ENCODE measurements around the gene IFT80. TPM values are rescaled to one million over a fixed set of nuclear protein-coding genes. Genes with fewer than 3 reads are reported as not detected.

Gene IFT80
- total RNA-seq, 1 experiment from 2014 or later = 20.9 TPM

- no peak for DNase-seq (ENCODE audit: extremely low read depth, low read depth)
Observed at GRCh38 chr3:160401291-160402095, 2.5 kb upstream of the IFT80 start.

DNA sequence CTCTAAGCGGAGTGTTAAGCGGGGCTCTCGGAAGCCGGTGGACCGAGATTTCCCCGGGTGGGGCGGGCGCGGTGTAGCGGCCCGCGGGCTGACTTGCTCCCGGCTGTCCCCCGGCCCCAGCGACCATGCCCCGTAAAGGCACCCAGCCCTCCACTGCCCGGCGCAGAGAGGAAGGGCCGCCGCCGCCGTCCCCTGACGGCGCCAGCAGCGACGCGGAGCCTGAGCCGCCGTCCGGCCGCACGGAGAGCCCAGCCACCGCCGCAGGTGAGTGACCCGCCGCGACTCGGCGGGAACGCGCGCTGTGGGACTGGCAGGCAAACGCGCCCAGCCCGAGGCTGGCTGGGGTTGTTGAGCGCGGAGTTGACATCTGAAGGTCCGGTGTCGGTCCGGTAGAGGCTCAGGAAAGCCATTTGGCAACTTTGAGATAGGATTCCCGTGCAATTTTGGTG is 1.7 kb upstream of the IFT80 start:
- no peak for DNase-seq (ENCODE audit: extremely low read depth, low read depth)

- DNase-seq (ENCODE audit: extremely low read depth, low read depth) = no peak
Observed at GRCh38 chr3:160400030-160400701, 1.1 kb upstream of the IFT80 start.

GRCh38 chr3:160398820-160399124 is 253 bp downstream of the IFT80 start:
- no peak for DNase-seq (ENCODE audit: extremely low read depth, low read depth)

DNA sequence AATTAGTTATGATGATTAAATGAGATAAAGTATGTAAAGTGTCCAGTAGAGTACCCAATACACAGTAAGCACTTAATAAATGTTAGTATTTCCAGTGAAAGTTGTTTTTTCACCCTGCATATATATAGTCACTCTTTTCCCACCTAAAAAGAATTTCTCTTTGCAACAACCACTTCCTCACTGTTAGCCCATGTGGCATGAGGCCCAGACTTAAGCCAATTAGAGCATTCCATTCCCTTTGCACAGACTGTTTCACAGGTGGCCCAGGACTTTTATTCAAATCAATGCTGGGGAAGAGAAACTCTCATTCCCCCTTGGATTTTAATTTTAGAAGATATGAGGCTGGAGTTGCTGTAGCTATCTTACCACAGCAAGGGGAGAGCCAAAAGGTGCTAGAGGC is 3.7 kb downstream of the IFT80 start:
- DNase-seq (ENCODE audit: extremely low read depth, low read depth) = no peak

GRCh38 chr3:160394009-160394392 is 5.0 kb downstream of the IFT80 start:
- DNase-seq (ENCODE audit: extremely low read depth, low read depth) = no peak

DNA sequence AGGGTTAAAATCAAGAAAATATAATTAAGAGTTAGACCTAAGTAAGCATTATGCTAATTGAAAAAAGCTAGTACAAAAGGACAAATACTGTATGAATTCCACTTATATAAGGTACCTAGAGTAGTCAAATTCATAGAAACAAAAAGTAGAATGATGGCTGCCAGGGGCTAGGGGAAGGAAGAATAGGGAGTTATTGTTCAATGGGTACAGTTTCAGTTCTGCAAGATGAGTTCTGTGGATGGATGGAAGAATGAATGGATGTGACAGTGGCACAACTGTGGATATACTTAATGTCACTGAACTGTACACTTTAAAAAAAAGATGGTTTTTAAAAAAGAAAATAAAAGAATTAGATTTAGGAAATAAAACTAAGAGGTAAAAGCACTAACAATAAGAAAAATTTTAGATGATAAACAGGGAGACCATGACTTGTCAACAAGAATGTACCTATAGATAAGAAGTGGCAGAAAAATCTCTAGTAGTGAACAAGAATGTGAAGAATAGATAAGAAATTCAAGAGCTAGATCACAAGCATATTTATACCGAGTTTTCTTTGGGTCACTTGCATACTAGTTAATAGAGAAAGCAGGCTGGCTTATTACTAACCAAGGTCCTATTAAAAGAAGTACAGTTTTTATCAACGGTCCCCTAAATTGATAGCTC is 5.5 kb downstream of the IFT80 start:
- DNase-seq (ENCODE audit: extremely low read depth, low read depth) = no peak

DNA sequence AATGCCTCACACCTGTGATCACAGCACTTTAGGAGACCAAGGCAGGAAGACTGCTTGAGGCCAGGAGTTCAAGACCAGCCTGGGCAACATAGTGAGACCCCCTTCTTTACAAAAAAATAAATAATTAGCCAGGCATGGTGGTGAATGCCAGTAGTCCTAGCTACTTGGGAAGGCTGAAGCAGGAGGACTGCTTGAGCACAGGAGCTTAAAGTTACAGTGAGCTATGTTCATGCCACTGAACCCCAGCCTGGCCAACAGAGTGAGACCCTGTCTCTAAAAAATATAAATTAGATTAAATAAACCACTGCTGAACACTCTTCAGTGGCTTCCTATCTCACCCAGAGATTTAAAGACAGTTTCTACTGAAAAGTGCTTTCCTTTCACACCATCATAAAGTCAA is 6.2 kb downstream of the IFT80 start:
- DNase-seq (ENCODE audit: extremely low read depth, low read depth) = no peak

DNA sequence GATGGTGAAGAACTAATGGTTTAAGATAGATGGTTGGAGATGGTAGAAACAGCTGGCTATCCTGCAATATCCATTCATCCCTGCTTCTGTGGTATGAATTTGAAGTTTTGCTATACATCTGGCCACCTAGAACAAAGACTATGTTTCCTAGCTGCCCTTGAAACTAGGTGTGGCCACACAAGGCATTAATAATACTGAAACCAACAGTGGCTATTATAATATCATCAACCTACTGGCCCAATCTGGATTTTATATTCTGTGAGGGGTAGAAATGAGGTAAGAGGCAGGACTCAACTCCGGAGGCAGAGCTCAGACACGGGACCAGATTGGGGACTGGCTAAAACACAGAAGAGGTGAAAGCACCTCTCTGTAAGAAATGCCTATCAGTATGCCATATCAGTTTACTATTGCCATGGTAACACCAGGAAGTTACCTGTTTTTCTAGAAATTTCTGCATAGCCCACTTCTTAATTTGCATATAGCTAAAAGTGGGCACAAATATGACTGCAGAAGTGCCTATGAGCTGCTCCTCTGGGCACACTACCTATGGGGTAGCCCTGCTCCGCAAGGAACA is 8.4 kb downstream of the IFT80 start:
- DNase-seq (ENCODE audit: extremely low read depth, low read depth) = no peak

GRCh38 chr3:160384639-160385318 is 14.2 kb downstream of the IFT80 start:
- DNase-seq (ENCODE audit: extremely low read depth, low read depth) = no peak

GRCh38 chr3:160381470-160381869 is 17.6 kb downstream of the IFT80 start:
- no peak for DNase-seq (ENCODE audit: extremely low read depth, low read depth)

- DNase-seq (ENCODE audit: extremely low read depth, low read depth) = no peak
Observed at GRCh38 chr3:160379628-160380214, 19.3 kb downstream of the IFT80 start.

DNA sequence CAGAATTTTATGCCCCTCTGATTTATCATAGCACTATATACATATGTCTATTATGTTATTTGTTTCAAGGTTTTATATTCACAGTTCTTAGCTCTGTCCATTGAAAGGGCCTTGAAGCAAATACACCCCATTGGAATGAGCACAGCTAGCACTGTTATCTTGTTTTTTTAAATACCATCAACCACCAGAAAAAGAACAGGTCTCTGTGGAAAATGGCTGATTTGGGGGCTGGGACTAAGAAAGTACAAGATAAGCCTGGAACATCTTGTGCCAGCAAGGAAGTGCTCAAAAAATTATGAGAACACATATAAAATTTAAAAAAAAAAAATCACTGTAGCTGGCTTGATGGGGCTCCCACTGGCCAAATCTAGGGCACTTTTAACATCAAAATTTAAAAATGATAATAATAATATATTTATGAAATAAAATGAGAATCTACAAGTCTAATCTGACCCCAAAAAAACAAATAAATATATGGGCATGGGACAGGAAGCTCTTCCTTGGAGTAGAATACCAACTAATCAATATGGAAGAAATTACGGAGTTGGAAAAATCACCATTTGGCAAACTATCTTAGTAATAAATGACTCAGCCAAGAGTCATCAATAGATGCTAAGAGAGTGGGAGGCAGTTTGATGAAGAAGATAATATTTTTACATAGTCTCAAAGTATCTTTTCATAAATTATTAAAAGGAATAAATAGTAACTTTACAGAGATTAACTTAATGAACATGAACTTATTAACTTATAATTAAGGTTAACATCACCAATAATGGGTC is 20.5 kb downstream of the IFT80 start:
- DNase-seq (ENCODE audit: extremely low read depth, low read depth) = no peak

GRCh38 chr3:160376681-160377080 is 22.3 kb downstream of the IFT80 start:
- no peak for DNase-seq (ENCODE audit: extremely low read depth, low read depth)

DNA sequence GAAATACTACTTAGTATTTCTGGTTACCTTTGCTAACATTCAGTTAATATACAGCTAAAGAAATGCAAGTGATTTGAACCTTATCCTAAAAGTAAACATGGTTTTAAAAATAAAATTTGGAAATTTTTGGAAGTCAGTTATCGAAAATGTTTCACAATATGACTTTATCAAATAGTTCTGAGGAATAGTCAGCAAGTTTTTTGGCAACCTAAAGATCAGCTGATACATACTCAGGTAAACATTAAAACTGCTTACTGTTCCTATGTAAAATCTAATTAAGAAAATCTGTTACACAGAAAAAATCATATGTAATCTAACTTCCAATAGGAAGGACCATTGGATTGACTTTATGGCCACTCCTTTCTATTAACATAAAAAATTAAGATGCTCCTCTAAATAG is 24.1 kb downstream of the IFT80 start:
- no peak for DNase-seq (ENCODE audit: extremely low read depth, low read depth)

DNA sequence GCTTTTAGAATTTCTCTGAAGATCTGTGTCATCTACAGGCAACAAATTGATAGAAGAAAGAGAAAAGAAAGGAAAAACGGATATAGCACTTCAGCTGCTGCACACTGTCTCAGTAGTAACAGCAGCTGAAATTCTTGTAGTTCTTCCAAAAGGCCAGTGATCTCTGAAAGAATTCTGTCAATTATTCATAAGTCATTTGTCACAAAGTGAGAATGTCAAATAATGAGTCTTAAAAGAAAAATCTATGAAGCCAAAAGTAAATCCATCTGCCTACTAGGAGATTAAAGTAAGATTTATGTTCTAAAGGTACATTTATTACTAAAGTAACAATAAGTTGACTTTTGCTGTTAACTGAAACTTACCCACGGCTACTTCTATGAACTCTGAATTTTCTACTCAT is 24.6 kb downstream of the IFT80 start:
- no peak for DNase-seq (ENCODE audit: extremely low read depth, low read depth)

DNA sequence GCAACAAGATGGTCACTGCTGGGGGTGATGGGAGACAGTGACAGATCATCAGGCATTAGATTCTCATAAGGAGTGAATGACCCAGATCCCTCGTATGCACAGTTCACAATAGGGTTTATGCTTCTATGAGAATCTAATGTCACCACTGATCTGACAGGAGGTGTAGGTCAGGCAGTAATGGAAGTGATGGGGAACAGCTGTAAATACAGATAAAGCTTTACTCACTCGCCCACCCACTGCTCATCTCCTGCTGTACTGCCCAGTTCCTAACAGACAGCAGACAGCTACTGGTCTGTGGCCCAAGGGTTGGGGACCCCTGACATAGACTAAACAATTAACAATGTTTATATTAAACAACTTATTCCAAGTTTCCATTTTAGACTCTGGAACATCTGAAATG is 25.4 kb downstream of the IFT80 start:
- DNase-seq (ENCODE audit: extremely low read depth, low read depth) = no peak

DNA sequence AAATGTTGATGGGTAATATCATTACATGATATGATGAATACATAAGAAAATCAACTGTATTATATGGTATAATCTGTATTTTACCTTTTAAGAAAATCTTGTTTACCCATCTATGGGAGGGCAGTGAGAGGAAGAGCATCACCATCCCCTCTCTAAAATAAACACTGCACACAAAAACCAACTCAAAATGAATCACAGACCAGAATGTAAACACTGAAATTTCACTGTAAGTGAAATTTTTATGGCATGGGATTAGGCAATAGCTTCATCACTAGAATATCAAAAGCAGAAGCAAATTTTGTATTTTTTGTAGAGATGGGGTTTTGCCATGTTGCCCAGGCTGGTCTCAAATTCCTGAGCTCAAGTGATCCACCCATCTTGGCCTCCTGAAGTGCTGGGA is 26.2 kb downstream of the IFT80 start:
- DNase-seq (ENCODE audit: extremely low read depth, low read depth) = no peak

GRCh38 chr3:160370987-160371857 is 27.8 kb downstream of the IFT80 start:
- no peak for DNase-seq (ENCODE audit: extremely low read depth, low read depth)
